NOMO-1 treated with DMSO at 0.1 percent for 48 hours (cell line): ENCODE results near the gene ATP1B2.

Experiments used
- DNase-seq: peaks from one replicate; lab custom pipeline; 2025; ENCODE audit not compliant: unreplicated experiment; lab: John Stamatoyannopoulos, UW

Gene ATP1B2

GRCh38 chr17:7684851-7685532 is 34.3 kb downstream of the ATP1B2 start:
- DNase-seq = no peak

GRCh38 chr17:7685533-7686221 is 35.0 kb downstream of the ATP1B2 start:
- DNase-seq = peak; percentile 93

DNA sequence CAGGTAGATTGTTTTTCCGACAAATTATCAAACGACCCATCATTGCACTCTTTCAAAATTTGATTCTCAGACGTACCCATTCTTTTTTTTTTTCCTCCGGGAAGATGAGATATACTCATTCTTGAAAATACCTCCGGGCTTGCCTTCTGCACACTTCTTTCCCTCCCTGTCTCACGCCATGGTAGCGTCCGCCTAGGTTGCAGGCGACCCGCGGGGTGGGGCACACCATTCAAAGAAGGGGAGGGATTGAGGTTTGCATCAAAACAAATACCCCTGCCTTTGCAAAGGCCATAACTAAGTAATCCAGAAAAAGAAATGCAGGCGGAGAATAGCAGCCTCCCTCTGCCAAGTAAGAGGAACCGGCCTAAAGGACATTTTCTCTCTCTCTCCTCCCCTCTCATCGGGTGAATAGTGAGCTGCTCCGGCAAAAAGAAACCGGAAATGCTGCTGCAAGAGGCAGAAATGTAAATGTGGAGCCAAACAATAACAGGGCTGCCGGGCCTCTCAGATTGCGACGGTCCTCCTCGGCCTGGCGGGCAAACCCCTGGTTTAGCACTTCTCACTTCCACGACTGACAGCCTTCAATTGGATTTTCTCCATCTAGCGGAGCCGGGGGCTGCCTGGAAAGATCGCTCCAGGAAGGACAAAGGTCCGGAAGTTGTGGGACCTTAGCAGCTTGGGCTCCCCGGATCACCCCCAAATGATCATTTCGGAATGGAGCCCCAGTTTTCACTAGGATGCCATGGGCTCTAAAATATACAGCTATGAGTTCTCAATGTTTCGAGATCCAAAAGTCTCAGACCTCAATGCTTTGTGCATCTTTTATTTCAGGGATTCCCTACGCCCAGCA is 35.7 kb downstream of the ATP1B2 start:
- DNase-seq = peak; percentile 91

DNA sequence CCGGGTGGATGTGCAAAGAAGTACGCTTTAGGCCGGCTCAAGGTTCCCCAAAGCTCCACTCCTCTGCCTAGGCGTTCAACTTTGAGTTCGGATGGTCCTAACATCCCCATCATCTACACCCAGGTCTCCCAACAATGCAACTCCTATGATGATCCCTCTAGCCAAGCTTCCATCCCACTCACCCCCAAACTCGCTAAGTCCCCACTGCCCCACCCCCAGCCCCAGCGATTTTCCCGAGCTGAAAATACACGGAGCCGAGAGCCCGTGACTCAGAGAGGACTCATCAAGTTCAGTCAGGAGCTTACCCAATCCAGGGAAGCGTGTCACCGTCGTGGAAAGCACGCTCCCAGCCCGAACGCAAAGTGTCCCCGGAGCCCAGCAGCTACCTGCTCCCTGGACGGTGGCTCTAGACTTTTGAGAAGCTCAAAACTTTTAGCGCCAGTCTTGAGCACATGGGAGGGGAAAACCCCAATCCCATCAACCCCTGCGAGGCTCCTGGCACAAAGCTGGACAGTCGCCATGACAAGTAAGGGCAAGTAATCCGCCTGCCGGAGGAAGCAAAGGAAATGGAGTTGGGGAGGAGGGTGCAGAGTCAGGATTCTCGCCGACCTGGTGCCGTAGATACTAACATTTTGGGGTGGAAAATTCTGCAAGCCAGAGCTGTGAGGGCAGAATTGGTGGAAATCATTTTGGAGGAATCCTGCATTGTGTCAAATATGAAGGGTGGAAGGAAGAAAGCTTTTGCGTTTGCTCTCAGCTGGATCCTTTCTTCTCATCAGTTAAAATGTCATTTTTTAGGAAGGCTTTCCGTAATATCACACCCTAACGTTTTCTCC is 36.6 kb downstream of the ATP1B2 start, which contains the start of gene TP53:
Gene TP53, minus strand, starts transcription at position 419 of the 836 bp plus-strand sequence. CDS start 10,896 bp downstream, outside the sequence.
- DNase-seq = peak; percentile 92

GRCh38 chr17:7687908-7688807 is 37.4 kb downstream of the ATP1B2 start, which contains the start of gene WRAP53:
TSS of gene WRAP53 (plus strand) at chr17:7688477. CDS start at chr17:7688649, 172 bp downstream.
- DNase-seq = peak; percentile 94

DNA sequence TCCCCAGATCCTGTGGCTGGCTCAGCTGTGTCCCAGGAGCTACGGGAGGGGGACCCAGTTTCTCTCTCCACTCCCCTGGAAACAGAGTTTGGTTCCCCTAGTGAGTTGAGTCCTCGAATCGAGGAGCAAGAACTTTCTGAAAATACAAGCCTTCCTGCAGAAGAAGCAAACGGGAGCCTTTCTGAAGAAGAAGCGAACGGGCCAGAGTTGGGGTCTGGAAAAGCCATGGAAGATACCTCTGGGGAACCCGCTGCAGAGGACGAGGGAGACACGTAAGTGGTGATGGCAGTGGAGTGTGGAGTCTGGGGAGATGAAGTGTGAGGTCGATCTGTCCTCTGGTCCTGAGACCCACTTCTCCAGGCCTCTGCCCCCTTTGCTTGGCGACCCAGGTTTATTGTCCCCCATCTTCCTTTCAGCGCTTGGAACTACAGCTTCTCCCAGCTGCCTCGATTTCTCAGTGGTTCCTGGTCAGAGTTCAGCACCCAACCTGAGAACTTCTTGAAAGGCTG is 38.1 kb downstream of the ATP1B2 start:
- no peak for DNase-seq

- DNase-seq = no peak
Observed at GRCh38 chr17:7695586-7695985, 44.9 kb downstream of the ATP1B2 start.

GRCh38 chr17:7697828-7698588 is 47.3 kb downstream of the ATP1B2 start:
- no peak for DNase-seq

DNA sequence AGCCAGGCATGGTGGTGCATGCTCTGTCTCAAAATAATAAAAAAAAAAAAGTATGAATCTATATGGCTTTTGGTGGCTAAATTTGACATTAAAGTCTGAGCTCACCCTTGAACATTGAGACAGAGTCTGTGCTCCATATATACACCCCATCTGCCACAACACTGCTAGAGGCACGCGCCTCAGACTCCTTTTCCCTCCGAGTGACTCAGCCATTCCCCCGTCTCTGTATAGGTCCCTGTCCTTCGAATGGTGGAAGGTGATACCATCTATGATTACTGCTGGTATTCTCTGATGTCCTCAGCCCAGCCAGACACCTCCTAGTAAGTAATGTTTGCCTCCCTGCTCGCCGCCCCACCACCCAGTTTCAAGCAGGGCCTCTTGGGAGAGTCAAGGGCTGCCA is 49.8 kb downstream of the ATP1B2 start:
- DNase-seq = no peak

DNA sequence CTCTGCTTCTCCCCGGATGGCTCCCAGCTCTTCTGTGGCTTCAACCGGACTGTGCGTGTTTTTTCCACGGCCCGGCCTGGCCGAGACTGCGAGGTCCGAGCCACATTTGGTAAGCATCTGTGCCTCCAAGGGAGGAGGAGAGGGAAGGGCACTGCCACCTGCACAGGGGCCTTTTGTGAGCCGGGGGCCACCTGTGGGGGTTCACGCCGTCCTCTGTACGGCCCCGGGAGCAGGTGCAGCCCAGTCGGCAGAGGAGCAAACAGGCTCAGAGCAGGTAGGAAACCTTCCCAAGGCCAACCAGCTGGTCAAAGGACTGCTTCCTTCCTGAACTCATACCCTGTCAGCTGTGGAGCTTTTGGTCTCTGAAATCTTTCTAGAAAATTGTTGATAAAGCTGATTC is 51.0 kb downstream of the ATP1B2 start:
- no peak for DNase-seq

DNA sequence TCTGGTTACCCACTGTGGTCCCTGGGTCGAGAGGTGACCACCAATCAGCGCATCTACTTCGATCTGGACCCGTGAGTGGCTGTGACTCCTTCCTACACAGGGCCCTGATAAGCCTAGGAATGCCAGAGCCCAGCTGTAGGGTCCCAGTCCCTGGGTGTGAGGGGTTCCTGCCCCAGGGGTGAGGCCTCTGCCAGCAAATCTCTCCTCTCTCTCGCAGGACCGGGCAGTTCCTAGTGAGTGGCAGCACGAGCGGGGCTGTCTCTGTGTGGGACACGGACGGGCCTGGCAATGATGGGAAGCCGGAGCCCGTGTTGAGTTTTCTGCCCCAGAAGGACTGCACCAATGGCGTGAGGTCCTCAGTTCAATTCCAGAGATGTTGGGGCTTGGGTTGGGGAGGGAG is 52.0 kb downstream of the ATP1B2 start:
- DNase-seq = no peak

DNA sequence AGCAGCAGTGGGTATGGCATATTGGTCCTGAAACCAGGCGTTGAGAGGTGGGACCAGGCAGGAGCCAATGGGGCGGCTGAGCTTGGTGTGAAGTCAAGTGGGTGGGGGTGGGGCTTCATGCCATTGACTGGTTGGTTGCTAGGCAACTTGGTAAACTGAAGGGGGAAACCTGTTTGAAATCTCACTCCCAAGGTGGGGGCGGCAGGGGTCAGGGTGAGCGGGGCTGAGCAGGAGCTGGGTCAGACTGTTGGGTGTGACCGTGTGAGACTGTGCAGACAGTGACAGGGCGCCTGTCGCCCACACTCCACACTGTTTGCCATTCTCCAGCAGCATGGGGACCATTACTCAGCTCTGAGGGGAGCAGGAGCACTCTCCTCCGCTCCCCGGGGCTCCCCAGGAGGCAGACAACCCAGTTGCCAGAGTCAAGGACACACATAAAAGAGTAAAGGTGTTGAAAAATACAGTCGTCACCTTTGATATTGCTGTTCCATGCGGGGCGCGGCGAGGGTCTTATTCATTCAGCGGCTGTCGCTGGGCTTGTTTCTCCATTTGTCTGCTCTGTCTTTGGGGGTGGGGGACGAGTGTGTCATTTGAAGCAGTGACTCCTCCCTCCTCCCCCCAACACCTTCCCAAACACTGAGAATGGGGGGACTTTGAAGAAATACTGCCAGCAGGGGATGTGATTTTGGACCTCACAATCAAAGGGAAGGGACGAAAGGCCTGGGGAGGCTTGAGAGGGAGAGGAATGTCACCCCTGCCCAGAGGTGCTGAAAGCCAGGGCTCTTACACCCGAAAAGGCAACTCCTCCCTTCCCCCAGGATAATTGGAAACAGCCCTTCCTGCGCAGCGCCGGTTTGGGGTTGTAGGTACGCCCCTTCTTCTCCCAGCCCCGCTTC is 53.1 kb downstream of the ATP1B2 start:
- DNase-seq = no peak

DNA sequence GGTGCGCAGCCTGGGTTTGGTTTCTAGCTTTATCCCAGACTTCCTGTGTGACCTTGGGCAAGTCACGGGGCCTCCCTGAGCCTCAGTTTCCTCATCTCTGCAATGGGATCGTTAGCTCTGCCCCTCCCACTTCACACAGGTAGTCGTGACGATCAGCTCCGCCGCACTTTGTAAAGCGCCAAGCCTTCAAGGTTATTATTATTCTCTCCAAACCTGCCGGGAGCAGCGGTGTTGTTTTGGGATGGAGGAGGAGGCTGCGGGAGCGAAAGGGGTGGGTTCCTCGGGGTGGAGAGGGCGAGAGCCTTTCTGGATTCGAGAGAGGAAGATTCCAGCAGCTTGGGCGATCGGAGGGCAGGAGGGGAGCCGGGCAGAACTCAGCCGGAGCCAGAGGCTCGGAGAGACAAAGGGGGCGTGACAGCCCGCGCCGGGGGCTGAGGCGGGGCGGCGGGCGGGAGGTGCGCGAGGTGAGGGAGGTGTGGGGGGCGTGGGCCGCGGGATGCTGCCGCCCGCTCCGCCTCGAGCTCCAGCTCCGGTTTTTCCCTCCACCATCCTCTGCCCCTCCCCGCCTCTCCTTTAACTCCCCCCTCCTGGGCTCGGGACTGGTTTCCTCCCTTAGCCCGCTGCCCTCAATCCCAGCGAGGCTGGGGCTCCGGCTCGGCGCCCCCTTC is 54.0 kb downstream of the ATP1B2 start, which contains the start of gene EFNB3:
Gene EFNB3, plus strand, starts transcription at position 602 of the 668 bp plus-strand sequence. CDS start 397 bp downstream, outside the sequence.
- DNase-seq = no peak

GRCh38 chr17:7705269-7706255 is 54.8 kb downstream of the ATP1B2 start:
- no peak for DNase-seq

DNA sequence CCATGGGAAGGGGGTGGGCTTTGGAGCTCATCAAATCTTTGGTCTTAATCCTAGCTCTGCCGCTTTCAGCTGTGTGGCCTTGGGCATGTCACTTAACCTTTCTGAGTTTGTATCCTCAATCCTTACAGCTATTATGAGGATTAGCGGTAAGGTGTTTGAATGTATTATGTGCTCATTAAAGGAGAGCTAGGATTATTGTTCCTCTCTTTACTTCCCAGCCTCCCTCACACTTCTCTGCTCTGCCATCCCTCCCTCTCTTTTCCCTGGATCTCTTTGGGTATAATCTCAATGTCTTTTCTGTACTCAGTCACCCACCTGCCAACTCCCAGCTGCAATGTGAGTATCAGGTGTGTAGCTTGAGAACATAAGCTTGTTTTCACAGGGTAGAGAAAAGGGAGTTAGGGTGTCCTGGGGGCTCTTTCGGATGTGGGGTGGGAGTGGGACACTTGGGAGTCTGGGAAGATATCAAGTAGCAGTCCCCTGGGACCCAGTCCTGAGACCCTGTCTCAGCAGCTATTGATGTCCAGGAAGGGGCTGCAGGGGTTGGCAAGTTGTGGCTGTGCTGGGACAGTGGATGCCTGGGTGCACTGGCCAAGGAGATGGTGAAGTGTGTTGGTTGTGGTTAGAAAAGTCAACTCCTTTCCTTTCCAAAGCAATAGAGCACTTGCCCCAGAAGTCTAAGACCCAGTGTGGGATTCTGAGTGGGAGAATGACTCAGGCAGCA is 56.1 kb downstream of the ATP1B2 start:
- no peak for DNase-seq
